Fibroblast of lung (primary cell): Measurements from ENCODE around the gene PRMT3.

ENCODE experiments used
- EZH2 ChIP-seq: IDR thresholded peaks from 2 replicates; pipeline ENCODE4 v1.5.1; 2012; ENCODE audit warnings: low read length, control low read depth, mild to moderate bottlenecking; ENCODE audit errors: missing control alignments
- TF ChIP-seq, protein P1 (sequence below), 2 donors: IDR thresholded peaks in 1 of 2; conservative IDR thresholded peaks in 1 of 2; 1 replicate in 1 of 2; 2 replicates in 1 of 2; pipeline ENCODE4 v1.5.1; 2011 to 2012; ENCODE audit warnings: low read length in 2 of 2, control low read depth in 1 of 2, inconsistent platforms in 1 of 2, low read depth in 1 of 2, mild to moderate bottlenecking in 1 of 2

- TF ChIP-seq EZH2 = no peak
- TF ChIP-seq, protein P1, sequence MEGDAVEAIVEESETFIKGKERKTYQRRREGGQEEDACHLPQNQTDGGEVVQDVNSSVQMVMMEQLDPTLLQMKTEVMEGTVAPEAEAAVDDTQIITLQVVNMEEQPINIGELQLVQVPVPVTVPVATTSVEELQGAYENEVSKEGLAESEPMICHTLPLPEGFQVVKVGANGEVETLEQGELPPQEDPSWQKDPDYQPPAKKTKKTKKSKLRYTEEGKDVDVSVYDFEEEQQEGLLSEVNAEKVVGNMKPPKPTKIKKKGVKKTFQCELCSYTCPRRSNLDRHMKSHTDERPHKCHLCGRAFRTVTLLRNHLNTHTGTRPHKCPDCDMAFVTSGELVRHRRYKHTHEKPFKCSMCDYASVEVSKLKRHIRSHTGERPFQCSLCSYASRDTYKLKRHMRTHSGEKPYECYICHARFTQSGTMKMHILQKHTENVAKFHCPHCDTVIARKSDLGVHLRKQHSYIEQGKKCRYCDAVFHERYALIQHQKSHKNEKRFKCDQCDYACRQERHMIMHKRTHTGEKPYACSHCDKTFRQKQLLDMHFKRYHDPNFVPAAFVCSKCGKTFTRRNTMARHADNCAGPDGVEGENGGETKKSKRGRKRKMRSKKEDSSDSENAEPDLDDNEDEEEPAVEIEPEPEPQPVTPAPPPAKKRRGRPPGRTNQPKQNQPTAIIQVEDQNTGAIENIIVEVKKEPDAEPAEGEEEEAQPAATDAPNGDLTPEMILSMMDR (conservative IDR thresholded peaks at IDR 0.05 in 1 of 2, IDR thresholded peaks at IDR 0.05 in 1 of 2; ENCODE audit: low read depth in 1 of 2, low read length in 2 of 2) = peak; percentile 40 to 41
Measured at GRCh38 chr11:20443596-20443995, 56.1 kb downstream of the PRMT3 start.
